IMR-90 (cell line): ENCODE measurements around the gene FOXO3. TPM values are rescaled to one million over a fixed set of nuclear protein-coding genes. Genes with fewer than 3 reads are reported as not detected.

Source experiments
- ATAC-seq: fragments of 200-7000 bp; cut with Tn5 transposase; 2 replicates; pipeline ENCODE4 v1.9.1; 2020; ENCODE audit warnings: low read depth, mild to moderate bottlenecking, moderate library complexity
- BruUV-seq: library from RNA; stranded (reverse); fragments of 400-500 nt; replicated peaks from 2 replicates; lab custom pipeline; 2021; lab: Mats Ljungman, UMichigan
- CTCF ChIA-PET: fragments of 300-600 bp; formaldehyde crosslinking; extraction: SDS; loops from one replicate; lab custom pipeline; 2021; ENCODE audit warnings: antibody characterized with exemption; lab: Yijun Ruan, JAX
- POLR2A ChIA-PET: fragments of 300-600 bp; sonication (Branson Sonifier 250); formaldehyde crosslinking; loops from one replicate; lab custom pipeline; 2022; ENCODE audit warnings: antibody characterized with exemption; ENCODE audit not compliant: unreplicated experiment; lab: Charles Lee
- DNase-seq: peaks from one replicate; pipeline ENCODE4 v3.0.0; 2013
- H2AFZ ChIP-seq: replicated peaks from 2 replicates; pipeline ENCODE3; 2013; ENCODE audit warnings: low read length, mild to moderate bottlenecking; ENCODE audit not compliant: poor library complexity
- H2AK5ac ChIP-seq: 2 replicates; pipeline ENCODE4 v1.6.1; 2013; ENCODE audit warnings: low read depth, low read length, inconsistent platforms
- H2AK9ac ChIP-seq: replicated peaks from 2 replicates; pipeline ENCODE3; 2013; ENCODE audit warnings: mild to moderate bottlenecking, low read depth, low read length, moderate library complexity; ENCODE audit not compliant: poor library complexity
- H2BK120ac ChIP-seq: 2 replicates; pipeline ENCODE4 v1.6.1; 2013; ENCODE audit warnings: low read depth, low read length, inconsistent platforms
- H2BK15ac ChIP-seq: 3 replicates; pipeline ENCODE4 v1.6.1; 2013; ENCODE audit warnings: low read depth, low read length, inconsistent platforms
- H2BK20ac ChIP-seq: 2 replicates; pipeline ENCODE4 v1.6.1; 2013; ENCODE audit warnings: low read depth, mild to moderate bottlenecking, inconsistent platforms, low read length, moderate library complexity
- H2BK5ac ChIP-seq: 2 replicates; pipeline ENCODE4 v1.6.1; 2013; ENCODE audit warnings: mild to moderate bottlenecking, low read depth, low read length, inconsistent platforms; ENCODE audit not compliant: poor library complexity, severe bottlenecking
- H3K14ac ChIP-seq: replicated peaks from 2 replicates; pipeline ENCODE4 v1.6.1; 2013; ENCODE audit warnings: low read depth, low read length, inconsistent platforms
- H3K18ac ChIP-seq: 2 replicates; pipeline ENCODE4 v1.6.1; 2013; ENCODE audit warnings: low read depth, low read length, control low read depth
- H3K23ac ChIP-seq: 2 replicates; pipeline ENCODE4 v1.6.1; 2013; ENCODE audit warnings: low read depth, low read length, inconsistent platforms
- H3K27ac ChIP-seq: 2 replicates; pipeline ENCODE4 v1.5.1; 2013; ENCODE audit warnings: mild to moderate bottlenecking, control low read depth, low read length; ENCODE audit not compliant: insufficient read depth
- H3K27me3 ChIP-seq: 2 replicates; pipeline ENCODE4 v1.6.1; 2013; ENCODE audit warnings: low read length; ENCODE audit not compliant: control insufficient read depth, insufficient read depth
- H3K36me3 ChIP-seq: 2 replicates; pipeline ENCODE4 v1.6.1; 2013; ENCODE audit warnings: low read length, mixed read lengths; ENCODE audit not compliant: control insufficient read depth, insufficient read depth
- H3K4ac ChIP-seq: 2 replicates; pipeline ENCODE4 v1.6.1; 2013; ENCODE audit warnings: low read depth, low read length, inconsistent platforms
- H3K4me1 ChIP-seq: 2 replicates; pipeline ENCODE4 v1.6.1; 2013; ENCODE audit warnings: low read length, mixed read lengths; ENCODE audit not compliant: control insufficient read depth, insufficient read depth
- H3K4me2 ChIP-seq: 2 replicates; pipeline ENCODE4 v1.6.1; 2013; ENCODE audit warnings: low read depth, mild to moderate bottlenecking, control low read depth, low read length, moderate library complexity
- H3K4me3 ChIP-seq: 2 replicates; pipeline ENCODE4 v1.5.1; 2013; ENCODE audit warnings: low read depth, mild to moderate bottlenecking, control low read depth, low read length, moderate library complexity; ENCODE audit not compliant: insufficient read depth
- H3K56ac ChIP-seq: 2 replicates; pipeline ENCODE4 v1.6.1; 2013; ENCODE audit warnings: low read length, inconsistent platforms; ENCODE audit not compliant: insufficient read depth; ENCODE audit errors: extremely low read depth
- H3K79me1 ChIP-seq, 2 experiments: 2 replicates each; pipeline ENCODE4 v1.6.1; 2013; ENCODE audit warnings: low read length in 2 of 2, inconsistent platforms in 1 of 2, low read depth in 1 of 2
- H3K9ac ChIP-seq: 2 replicates; pipeline ENCODE4 v1.6.1; 2013; ENCODE audit warnings: low read depth, low read length, control low read depth
- H3K9me1 ChIP-seq: 2 replicates; pipeline ENCODE4 v1.6.1; 2013; ENCODE audit warnings: low read length, inconsistent platforms; ENCODE audit not compliant: insufficient read depth
- H3K9me3 ChIP-seq: 2 replicates; pipeline ENCODE4 v1.6.1; 2013; ENCODE audit warnings: low read length; ENCODE audit not compliant: control insufficient read depth, insufficient read depth
- H4K20me1 ChIP-seq: 2 replicates; pipeline ENCODE4 v1.6.1; 2013; ENCODE audit warnings: low read length, inconsistent platforms; ENCODE audit not compliant: insufficient read depth
- H4K5ac ChIP-seq: 2 replicates; pipeline ENCODE4 v1.6.1; 2013; ENCODE audit warnings: mild to moderate bottlenecking, low read depth, low read length, control low read depth
- H4K8ac ChIP-seq, 2 experiments: 2 replicates each; pipeline ENCODE4 v1.6.1; 2013; ENCODE audit warnings: low read depth in 2 of 2, low read length in 2 of 2, control low read depth in 1 of 2, inconsistent platforms in 1 of 2
- H4K91ac ChIP-seq: 2 replicates; pipeline ENCODE4 v1.6.1; 2013; ENCODE audit warnings: low read depth, low read length, inconsistent platforms; ENCODE audit not compliant: insufficient read depth
- CEBPB ChIP-seq: IDR thresholded peaks from 2 replicates; pipeline ENCODE4 v1.6.1; 2012; ENCODE audit warnings: low read depth, low read length, improper control_type of control experiment
- ELK1 ChIP-seq: fragments of 150-350 bp; IDR thresholded peaks from 2 replicates; pipeline ENCODE4 v1.6.1; 2016; ENCODE audit warnings: low read depth, mild to moderate bottlenecking, low read length, moderate library complexity, borderline replicate concordance
- MXI1 ChIP-seq: IDR thresholded peaks from 2 replicates; pipeline ENCODE4 v1.6.1; 2012; ENCODE audit warnings: low read depth, mild to moderate bottlenecking, low read length, moderate library complexity, borderline replicate concordance
- WGBS, 2 experiments: methylation state at CpG; one replicate each; pipeline versions ENCODE4 v1.1.5 to v1.1.7; 2013; ENCODE audit warnings: missing lambda C conversion rate in 2 of 2; ENCODE audit not compliant: insufficient read length in 1 of 2; ENCODE audit errors: extremely low coverage in 2 of 2; 5-methylcytosine and 5-hydroxymethylcytosine counted together
- dilution Hi-C: fragments of 300-500 bp; cut with HindIII; formaldehyde crosslinking; loops from one replicate; pipeline ENCODE4 v1.14.3; 2018; ENCODE audit warnings: low sequenced_read_pairs; ENCODE audit not compliant: unreplicated experiment
- in situ Hi-C: fragments of 300-500 bp; cut with MboI; formaldehyde crosslinking; loops from 3 replicates; pipeline ENCODE4 v1.14.3; 2019; ENCODE audit warnings: low sequenced_read_pairs, inconsistent platforms, mixed read lengths
- intact Hi-C: fragments of 100-400 bp; cut with micrococcal nuclease; formaldehyde crosslinking; loops from 2 replicates; pipeline ENCODE4 v1.10.0; 2022
- polyA plus RNA-seq, 3 experiments: library from polyadenylated mRNA; depleted of rRNA; stranded (reverse); fragments of >200 nt; gene quantifications; 2 replicates each; pipeline ENCODE4 v1.2.3, GENCODE V29; 2012; ENCODE audit warnings: low replicate concordance in 1 of 3
- total RNA-seq: library from RNA; depleted of rRNA; stranded (reverse); fragments of >200 nt; gene quantifications from 2 replicates; pipeline ENCODE4 v1.2.3, GENCODE V29; 2012

FOXO3 gene
- total and polyA plus RNA-seq, 2 of the 4 experiments (the other 2 are of a cell fraction): 17.5 to 38.7 TPM

- ChIA-PET POLR2A (no interaction called here), CTCF (no interaction called here)
- Histone ChIP-seq H3K56ac (no peak overlapping the region), H3K23ac (no peak overlapping the region), H3K18ac (no peak overlapping the region), H2AFZ (no peak overlapping the region), H3K79me1 (peaks cover 53 to 87% of the 10 kb centered on the region in 2 experiments), H2BK120ac (no peak overlapping the region), H3K27ac (no peak overlapping the region), H4K5ac (no peak overlapping the region), H2BK15ac (no peak overlapping the region), H3K4me2 (no peak overlapping the region), H3K14ac (no peak overlapping the region), H3K9me3 (no peaks in the 10 kb centered on the region), H3K9me1 (peaks cover 22% of the 10 kb centered on the region), H3K36me3 (peaks cover 2% of the 10 kb centered on the region; the same call in 1 of the 2 replicates), H3K27me3 (no peaks in the 10 kb centered on the region), H3K4me3 (no peak overlapping the region), H2AK9ac (no peak overlapping the region), H4K91ac (no peak overlapping the region), H4K20me1 (peaks cover 86% of the 10 kb centered on the region), H3K9ac (no peak overlapping the region), H2BK20ac (no peak overlapping the region), H2AK5ac (no peak overlapping the region), H3K4me1 (peaks cover 6% of the 10 kb centered on the region), H2BK5ac (no peak overlapping the region), H3K4ac (no peak overlapping the region), H4K8ac (no peak overlapping the region)
- intact Hi-C loops: no loop called here
- dilution Hi-C loops: no loop called here
- WGBS, 2 experiments: no CpG with 5 or more reads among the region's 2 CpGs
- in situ Hi-C loops: no loop called here
- BruUV-seq: no TSS peak
- TF ChIP-seq MXI1: no peak
- TF ChIP-seq ELK1: no peak
- no peak for TF ChIP-seq CEBPB
- ATAC-seq (no peak), DNase-seq (no peak)
These were observed 78.3 kb downstream of the FOXO3 start for GRCh38 chr6:108638993-108639392.
